Upper lobe of right lung (tissue), 1 donor: ENCODE data around the gene SMYD1. TPM values are rescaled to one million over a fixed set of nuclear protein-coding genes. Genes with fewer than 3 reads are reported as not detected.

Source experiments
- ATAC-seq: fragments of 200-7000 bp; cut with Tn5 transposase; one replicate; pipeline ENCODE4 v1.9.1; 2020; ENCODE audit warnings: mild to moderate bottlenecking, moderate library complexity
- DNase-seq: peaks from one replicate; pipeline ENCODE4 v3.0.0-alpha.2; 2020
- H3K27ac ChIP-seq: fragments of 200-600 bp; one replicate; pipeline ENCODE4 v1.8.0; 2022
- H3K27me3 ChIP-seq: fragments of 200-600 bp; one replicate; pipeline ENCODE4 v1.8.0; 2022; ENCODE audit warnings: mild to moderate bottlenecking
- H3K36me3 ChIP-seq: fragments of 200-600 bp; one replicate; pipeline ENCODE4 v1.8.0; 2022
- H3K4me1 ChIP-seq: fragments of 200-600 bp; one replicate; pipeline ENCODE4 v1.8.0; 2022
- H3K4me3 ChIP-seq: fragments of 200-600 bp; one replicate; pipeline ENCODE4 v1.8.0; 2022; ENCODE audit warnings: mild to moderate bottlenecking
- H3K9me3 ChIP-seq: fragments of 200-600 bp; one replicate; pipeline ENCODE4 v1.8.0; 2022
- CTCF ChIP-seq: fragments of 200-600 bp; IDR thresholded peaks from one replicate; pipeline ENCODE4 v1.8.0; 2022; ENCODE audit warnings: antibody characterized with exemption
- intact Hi-C: fragments of 100-400 bp; cut with DNase I; formaldehyde crosslinking; loops from one replicate; pipeline ENCODE4 v1.11.0; 2022
- total RNA-seq: library from RNA; stranded (reverse); fragmentation: NEBNext Ultra II Directional; extraction: Animal tissue kit (Norgen Biotek cat#: 25700); gene quantifications from one replicate; pipeline ENCODE4 v1.2.1, GENCODE V29; 2021
- donor health status: DM: no; HTN: yes; CAD: no; lungs with severe emphysema.

SMYD1 gene
- total RNA-seq, 1 donor from 2014 or later = not detected

GRCh38 chr2:88067189-88067588 is 436 bp upstream of the SMYD1 start:
- DNase-seq (no peak), ATAC-seq (no peak)
- H3K4me3 ChIP-seq = no peak overlapping the region
- no peaks in the 10 kb centered on the region for H3K36me3 ChIP-seq
- no peak for TF ChIP-seq CTCF
- intact Hi-C loops = loop anchor here (10.0 kb wide), 1 partner anchor 98 kb away; no protein-coding TSS in a partner anchor
- no peaks in the 10 kb centered on the region for H3K27me3 ChIP-seq
- H3K27ac ChIP-seq = no peak overlapping the region
- H3K9me3 ChIP-seq = no peaks in the 10 kb centered on the region
- H3K4me1 ChIP-seq = no peaks in the 10 kb centered on the region

- Histone ChIP-seq H3K4me3 (no peak overlapping the region), H3K27ac (no peak overlapping the region)
- intact Hi-C loops = loop anchor here (10.0 kb wide), 1 partner anchor 97 kb away; no protein-coding TSS in a partner anchor
Measured at GRCh38 chr2:88068044-88068443, 419 bp downstream of the SMYD1 start.

GRCh38 chr2:88069117-88069516 is 1.5 kb downstream of the SMYD1 start:
- intact Hi-C loops = loop anchor here (10.0 kb wide), 1 partner anchor 96 kb away; no protein-coding TSS in a partner anchor
- ATAC-seq (no peak), DNase-seq (no peak)
- H3K4me3 ChIP-seq = no peak overlapping the region
- no peaks in the 10 kb centered on the region for H3K36me3 ChIP-seq
- no peaks in the 10 kb centered on the region for H3K4me1 ChIP-seq
- no peak overlapping the region for H3K27ac ChIP-seq
- H3K27me3 ChIP-seq = no peaks in the 10 kb centered on the region
- no peaks in the 10 kb centered on the region for H3K9me3 ChIP-seq
- no peak for TF ChIP-seq CTCF

More at GRCh38 chr2:88068044-88068443, 419 bp downstream of the SMYD1 start:
- no peaks in the 10 kb centered on the region for H3K36me3 ChIP-seq
- H3K27me3 ChIP-seq = no peaks in the 10 kb centered on the region
- ATAC-seq (no peak), DNase-seq (no peak)
- no peaks in the 10 kb centered on the region for H3K9me3 ChIP-seq
- no peaks in the 10 kb centered on the region for H3K4me1 ChIP-seq
- TF ChIP-seq CTCF = no peak

GRCh38 chr2:88070055-88070454 is 2.4 kb downstream of the SMYD1 start:
- no peak for DNase-seq
- no peak for TF ChIP-seq CTCF
- H3K4me3 ChIP-seq = no peak overlapping the region
- ATAC-seq = no peak
- H3K27ac ChIP-seq = no peak overlapping the region
- no peaks in the 10 kb centered on the region for H3K36me3 ChIP-seq
- intact Hi-C loops = no loop called here
- H3K4me1 ChIP-seq = no peaks in the 10 kb centered on the region
- H3K9me3 ChIP-seq = no peaks in the 10 kb centered on the region
- no peaks in the 10 kb centered on the region for H3K27me3 ChIP-seq

- no peak for TF ChIP-seq CTCF
- no peak for DNase-seq
- Histone ChIP-seq H3K27ac (no peak overlapping the region), H3K4me1 (no peaks in the 10 kb centered on the region), H3K9me3 (no peaks in the 10 kb centered on the region), H3K4me3 (no peak overlapping the region), H3K27me3 (no peaks in the 10 kb centered on the region), H3K36me3 (no peaks in the 10 kb centered on the region)
- intact Hi-C loops = no loop called here
- no peak for ATAC-seq
Measured at GRCh38 chr2:88071365-88071764, 3.7 kb downstream of the SMYD1 start.

- TF ChIP-seq CTCF = no peak
Measured at GRCh38 chr2:88074150-88074549, 6.5 kb downstream of the SMYD1 start.

More at GRCh38 chr2:88074150-88074549, 6.5 kb downstream of the SMYD1 start:
- no peak overlapping the region for H3K4me3 ChIP-seq
- no peak for ATAC-seq
- H3K9me3 ChIP-seq = no peaks in the 10 kb centered on the region
- intact Hi-C loops = no loop called here
- H3K27ac ChIP-seq = no peak overlapping the region
- no peaks in the 10 kb centered on the region for H3K36me3 ChIP-seq
- H3K4me1 ChIP-seq = no peaks in the 10 kb centered on the region
- no peak for DNase-seq
- no peaks in the 10 kb centered on the region for H3K27me3 ChIP-seq
